ENCODE data around the gene MMP14. TPM values are rescaled to one million over a fixed set of nuclear protein-coding genes. Genes with fewer than 3 reads are reported as not detected.
A peak's percentile ranks its signal among the peaks of the same experiment; 100 is the strongest.

MMP14 gene
- total RNA-seq, 3 donors from 2014 or later (not counting 1 experiment from before 2014, with no cell fraction given): 1.2 to 1.7 (median 1.4) TPM

DNA sequence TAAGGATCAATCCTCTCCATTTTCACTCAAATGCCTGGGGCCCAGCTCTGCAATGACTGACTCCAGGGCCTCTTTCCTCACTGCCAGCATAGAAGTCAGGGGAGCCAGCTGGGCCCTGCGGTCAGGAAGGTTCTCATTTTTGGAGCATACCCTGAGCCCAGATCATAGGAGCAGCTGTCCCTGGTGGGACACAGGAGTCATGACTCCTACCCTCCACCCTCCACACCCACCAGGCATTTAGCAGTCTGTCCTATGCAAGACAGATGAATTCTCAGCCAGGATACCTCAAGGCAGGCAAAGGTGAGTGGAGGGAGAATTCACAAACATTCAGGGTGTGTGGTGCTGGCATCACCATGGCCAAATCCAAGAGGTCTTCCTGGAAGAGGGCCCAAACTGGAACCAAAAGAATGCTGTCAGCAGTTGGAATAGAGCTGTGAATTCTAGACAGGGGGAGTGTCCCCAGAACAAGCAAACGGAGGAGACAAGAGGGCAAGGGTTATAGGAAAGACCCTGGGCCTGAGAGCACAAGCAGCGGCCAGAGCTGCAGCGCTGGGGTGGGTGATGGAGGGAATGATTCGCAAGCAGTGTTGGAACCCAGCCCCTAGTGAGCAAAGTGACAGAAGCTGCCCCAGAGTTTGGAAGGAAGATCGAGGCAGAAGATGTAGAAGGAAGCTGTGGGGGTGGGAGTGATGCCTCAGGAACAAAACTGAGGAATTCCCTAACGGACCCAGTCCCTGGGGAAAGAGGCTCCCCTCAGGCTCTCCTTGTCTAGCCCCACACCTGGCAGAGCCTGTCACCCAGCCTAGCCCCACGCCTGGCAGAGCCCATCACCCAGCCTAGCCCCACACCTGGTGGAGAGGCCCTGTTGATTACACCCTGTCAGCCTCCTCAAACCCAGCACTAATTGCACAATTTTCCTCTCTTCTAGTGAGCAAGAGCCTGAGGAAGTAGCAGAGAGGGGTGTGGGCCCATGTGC, 42.2 kb downstream of the MMP14 start:
- no peaks in the 10 kb centered on the region for H3K27me3 ChIP-seq (ENCODE audit: control insufficient read depth, insufficient read depth, low read length)
- peaks cover 52% of the 10 kb centered on the region for H3K36me3 ChIP-seq (ENCODE audit: control insufficient read depth, insufficient read depth, low read length)
- ATAC-seq: no peak
- peaks cover 19 to 51% of the 10 kb centered on the region in 2 donors for H3K4me1 Mint-ChIP-seq
- H3K36me3 Mint-ChIP-seq: no peaks in the 10 kb centered on the region
- H3K27ac ChIP-seq (ENCODE audit: low read length): no peak overlapping the region
- H3K9me3 ChIP-seq (ENCODE audit: control insufficient read depth, insufficient read depth, low read length): no peaks in the 10 kb centered on the region
- TF ChIP-seq, protein P1, sequence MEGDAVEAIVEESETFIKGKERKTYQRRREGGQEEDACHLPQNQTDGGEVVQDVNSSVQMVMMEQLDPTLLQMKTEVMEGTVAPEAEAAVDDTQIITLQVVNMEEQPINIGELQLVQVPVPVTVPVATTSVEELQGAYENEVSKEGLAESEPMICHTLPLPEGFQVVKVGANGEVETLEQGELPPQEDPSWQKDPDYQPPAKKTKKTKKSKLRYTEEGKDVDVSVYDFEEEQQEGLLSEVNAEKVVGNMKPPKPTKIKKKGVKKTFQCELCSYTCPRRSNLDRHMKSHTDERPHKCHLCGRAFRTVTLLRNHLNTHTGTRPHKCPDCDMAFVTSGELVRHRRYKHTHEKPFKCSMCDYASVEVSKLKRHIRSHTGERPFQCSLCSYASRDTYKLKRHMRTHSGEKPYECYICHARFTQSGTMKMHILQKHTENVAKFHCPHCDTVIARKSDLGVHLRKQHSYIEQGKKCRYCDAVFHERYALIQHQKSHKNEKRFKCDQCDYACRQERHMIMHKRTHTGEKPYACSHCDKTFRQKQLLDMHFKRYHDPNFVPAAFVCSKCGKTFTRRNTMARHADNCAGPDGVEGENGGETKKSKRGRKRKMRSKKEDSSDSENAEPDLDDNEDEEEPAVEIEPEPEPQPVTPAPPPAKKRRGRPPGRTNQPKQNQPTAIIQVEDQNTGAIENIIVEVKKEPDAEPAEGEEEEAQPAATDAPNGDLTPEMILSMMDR (IDR thresholded peaks at IDR 0.05): no peak
- 94% methylated on average over 8 of the region's 8 CpGs for WGBS (ENCODE audit: insufficient coverage)
- H3K4me3 Mint-ChIP-seq: no peak overlapping the region
- peaks cover 4% of the 10 kb centered on the region for H3K4me1 ChIP-seq (ENCODE audit: control insufficient read depth, insufficient read depth, low read length)
- no peak for DNase-seq
- intact Hi-C loops (cut with micrococcal nuclease): no loop called here
- H3K27me3 Mint-ChIP-seq (ENCODE audit: low read depth in 2 of 2): peaks cover 0 to 3% of the 10 kb centered on the region in 2 donors
- peak overlapping the region in 1 of 2 donors; percentile 58 for H3K27ac Mint-ChIP-seq
- H3K9me3 Mint-ChIP-seq: no peaks in the 10 kb centered on the region
- no peak overlapping the region for H3K4me3 ChIP-seq (ENCODE audit: low read length)

DNA sequence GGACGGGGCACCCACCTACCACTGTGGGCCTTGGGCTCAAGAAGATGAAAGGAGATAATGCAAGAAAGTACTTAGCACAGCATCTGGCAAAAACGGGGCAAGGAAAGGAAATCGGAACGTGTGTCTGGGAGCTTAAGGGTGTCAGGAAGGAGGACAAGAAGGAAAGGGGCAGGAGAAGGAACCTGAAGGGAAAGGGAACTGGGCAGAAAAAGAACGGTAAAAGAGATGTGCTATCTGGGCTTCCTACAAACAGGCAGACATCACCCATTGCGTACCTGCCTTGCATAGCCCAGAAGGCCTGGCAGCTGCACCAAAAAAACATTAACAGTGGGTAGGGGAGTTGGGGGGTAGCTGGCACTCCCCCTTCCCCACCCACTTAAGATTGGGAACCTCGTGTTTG, 45.7 kb downstream of the MMP14 start:
- Histone ChIP-seq H3K4me3 (ENCODE audit: low read length) (no peak overlapping the region), H3K27ac (ENCODE audit: low read length) (no peak overlapping the region), H3K27me3 (ENCODE audit: control insufficient read depth, insufficient read depth, low read length) (no peaks in the 10 kb centered on the region), H3K9me3 (ENCODE audit: control insufficient read depth, insufficient read depth, low read length) (no peaks in the 10 kb centered on the region), H3K4me1 (ENCODE audit: control insufficient read depth, insufficient read depth, low read length) (peaks cover 16% of the 10 kb centered on the region), H3K36me3 (ENCODE audit: control insufficient read depth, insufficient read depth, low read length) (peaks cover 19% of the 10 kb centered on the region)
- no peak for DNase-seq
- ATAC-seq: no peak
- Mint-ChIP-seq H3K4me1 (peaks cover 25 to 65% of the 10 kb centered on the region in 2 donors), H3K27me3 (ENCODE audit: low read depth in 2 of 2) (peaks cover 0 to 3% of the 10 kb centered on the region in 2 donors), H3K9me3 (no peaks in the 10 kb centered on the region), H3K36me3 (no peaks in the 10 kb centered on the region), H3K27ac (peak overlapping the region in 1 of 2 donors; percentile 31), H3K4me3 (peak overlapping the region; percentile 15)
- 54% methylated on average over 7 of the region's 7 CpGs for WGBS (ENCODE audit: insufficient coverage)
- intact Hi-C loops (cut with micrococcal nuclease): no loop called here
- TF ChIP-seq, protein P1 (IDR thresholded peaks at IDR 0.05): no peak

DNA sequence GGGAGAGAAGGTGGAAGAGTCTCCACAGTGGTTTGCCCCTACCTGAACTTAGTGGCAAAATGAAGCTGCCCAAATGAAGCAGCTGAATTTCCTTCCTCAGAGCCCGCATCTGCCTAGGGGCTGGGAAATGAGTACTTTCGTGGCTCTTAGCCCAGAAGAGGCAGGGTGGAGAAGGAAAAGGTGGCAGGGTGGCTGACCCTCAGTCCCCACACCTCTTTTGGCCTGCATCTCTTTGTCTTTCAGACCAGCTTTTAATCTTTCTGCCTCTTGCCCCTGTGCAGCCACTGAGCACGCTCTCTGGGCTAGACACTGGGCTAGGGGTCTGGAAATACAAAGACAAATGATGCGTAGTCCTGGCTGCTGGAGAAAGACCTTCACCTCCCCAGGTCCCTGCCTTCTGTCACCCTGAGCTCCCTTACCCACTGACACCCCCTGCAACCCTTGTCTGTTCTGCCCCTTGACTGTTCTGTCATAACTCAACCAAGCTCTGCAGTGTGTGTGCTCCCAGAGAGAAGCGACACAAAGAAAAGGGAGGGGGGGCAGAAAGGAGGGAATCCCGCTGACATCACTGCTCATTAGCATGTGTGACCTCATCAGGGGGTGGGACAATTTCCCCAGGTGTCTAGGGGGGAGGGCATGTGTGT, 46.3 kb downstream of the MMP14 start:
- H3K4me3 ChIP-seq (ENCODE audit: low read length): no peak overlapping the region
- DNase-seq: peak in 1 of 2 donors; percentile 74
- Mint-ChIP-seq H3K4me1 (peaks cover 31 to 66% of the 10 kb centered on the region in 2 donors), H3K4me3 (no peak overlapping the region), H3K27me3 (ENCODE audit: low read depth in 2 of 2) (peaks cover 0 to 3% of the 10 kb centered on the region in 2 donors), H3K9me3 (no peaks in the 10 kb centered on the region), H3K27ac (peak overlapping the region in 1 of 2 donors; percentile 45), H3K36me3 (no peaks in the 10 kb centered on the region)
- no peaks in the 10 kb centered on the region for H3K27me3 ChIP-seq (ENCODE audit: control insufficient read depth, insufficient read depth, low read length)
- H3K36me3 ChIP-seq (ENCODE audit: control insufficient read depth, insufficient read depth, low read length): peaks cover 13% of the 10 kb centered on the region
- peaks cover 22% of the 10 kb centered on the region for H3K4me1 ChIP-seq (ENCODE audit: control insufficient read depth, insufficient read depth, low read length)
- TF ChIP-seq, protein P1 (IDR thresholded peaks at IDR 0.05): no peak
- no peak for ATAC-seq
- no peaks in the 10 kb centered on the region for H3K9me3 ChIP-seq (ENCODE audit: control insufficient read depth, insufficient read depth, low read length)
- 57% methylated on average over 6 of the region's 6 CpGs for WGBS (ENCODE audit: insufficient coverage)
- intact Hi-C loops (cut with micrococcal nuclease): no loop called here
- no peak overlapping the region for H3K27ac ChIP-seq (ENCODE audit: low read length)

Data from natural killer cell (primary cell).